ENCODE results near the gene CLIC1.

GRCh38 chr6:31701666-31702404 is 34.5 kb downstream of the CLIC1 start:
- TF ChIP-seq CTCF (conservative IDR thresholded peaks at IDR 0.05; ENCODE audit: low read depth, low read length) (no peak), EZH2 (IDR thresholded peaks at IDR 0.05; ENCODE audit: borderline replicate concordance, low read depth, low read length, poor library complexity, severe bottlenecking) (no peak)

Data from A673 (cell line).